ENCODE measurements around the gene DNAH10.

GRCh38 chr12:123846340-123846739 is 84.2 kb downstream of the DNAH10 start:
- TF ChIP-seq ZNF274 (IDR thresholded peaks at IDR 0.05; ENCODE audit: low read depth, low read length) (no peak), YY1 (IDR thresholded peaks at IDR 0.05; ENCODE audit: insufficient read depth, insufficient read length) (no peak)
